Coronary artery (tissue), 2 donors: ENCODE results near the gene STK24.

Experiments
- DNase-seq: peaks from one replicate; pipeline ENCODE4 v3.0.0-alpha.2; 2017; ENCODE audit warnings: low spot score
- H3K27ac ChIP-seq, 2 donors: fragments of 200-600 bp; sonication (generic); one replicate each; pipeline ENCODE4 v1.5.1; 2016 to 2019
- H3K4me3 ChIP-seq: fragments of 200-600 bp; sonication (generic); 2 replicates; pipeline ENCODE4 v1.5.1; 2016; ENCODE audit warnings: mild to moderate bottlenecking, moderate library complexity
- CTCF ChIP-seq: fragments of 200-600 bp; sonication (generic); IDR thresholded peaks from one replicate; pipeline ENCODE4 v1.5.1; 2019; ENCODE audit warnings: antibody characterized with exemption

The STK24 gene

GRCh38 chr13:98489446-98490194 is 87.3 kb downstream of the STK24 start:
- TF ChIP-seq CTCF = no peak
- no peak for DNase-seq
- Histone ChIP-seq H3K27ac (no peak overlapping the region), H3K4me3 (no peak overlapping the region)

- no peak for DNase-seq
- no peak for TF ChIP-seq CTCF
- H3K27ac ChIP-seq = no peak overlapping the region
Measured at GRCh38 chr13:98488736-98489135, 88.2 kb downstream of the STK24 start.

GRCh38 chr13:98487522-98487921 is 89.4 kb downstream of the STK24 start:
- DNase-seq = no peak
- H3K4me3 ChIP-seq = no peak overlapping the region
- H3K27ac ChIP-seq = no peak overlapping the region
- TF ChIP-seq CTCF = no peak

More at GRCh38 chr13:98488736-98489135, 88.2 kb downstream of the STK24 start:
- H3K4me3 ChIP-seq = no peak overlapping the region

- Histone ChIP-seq H3K4me3 (no peak overlapping the region), H3K27ac (no peak overlapping the region)
- no peak for DNase-seq
- no peak for TF ChIP-seq CTCF
Measured at GRCh38 chr13:98487016-98487415, 89.9 kb downstream of the STK24 start.

GRCh38 chr13:98486412-98486811 is 90.5 kb downstream of the STK24 start:
- DNase-seq = no peak
- H3K4me3 ChIP-seq = no peak overlapping the region
- TF ChIP-seq CTCF = no peak
- no peak overlapping the region for H3K27ac ChIP-seq

- DNase-seq = no peak
- Histone ChIP-seq H3K27ac (peak overlapping the region; percentile 83 to 86), H3K4me3 (no peak overlapping the region)
- no peak for TF ChIP-seq CTCF
Measured at GRCh38 chr13:98485561-98485960, 91.3 kb downstream of the STK24 start.
